ENCODE results near the gene DOCK7.
A peak's percentile ranks its signal among the peaks of the same experiment; 100 is the strongest.

The DOCK7 gene

DNA sequence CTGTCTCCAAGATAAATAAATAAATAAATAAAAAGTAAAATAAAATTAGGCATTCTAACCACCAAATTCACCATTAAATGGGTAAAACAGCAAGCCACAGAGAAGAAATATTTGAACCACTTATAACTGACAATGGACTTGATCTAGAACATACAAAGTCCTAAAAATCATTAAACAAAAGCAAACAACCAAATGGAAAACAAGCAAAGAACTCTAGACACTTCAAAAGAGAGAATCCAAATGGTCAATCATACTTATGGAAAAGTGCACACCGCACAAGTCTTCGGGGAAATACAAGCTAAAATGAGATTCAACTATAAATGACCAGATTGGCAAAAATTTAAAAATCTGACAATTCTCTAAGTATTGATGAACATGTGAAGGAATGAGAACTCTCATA is 164.3 kb downstream of the DOCK7 start:
- Histone ChIP-seq H3K9me3 (no peaks in the 10 kb centered on the region), H3K36me3 (no peaks in the 10 kb centered on the region), H3K4me3 (ENCODE audit: low read depth in 1 of 2, low read length in 1 of 2) (no peak overlapping the region), H3K27me3 (no peaks in the 10 kb centered on the region), H3K4me1 (ENCODE audit: control insufficient read depth in 1 of 2, insufficient read depth in 1 of 2, low read depth in 1 of 2, low read length in 1 of 2) (peaks cover 0 to 4% of the 10 kb centered on the region in 2 experiments), H3K27ac (no peak overlapping the region)
- TF ChIP-seq CTCF (IDR thresholded peaks at IDR 0.05), result no peak

DNA sequence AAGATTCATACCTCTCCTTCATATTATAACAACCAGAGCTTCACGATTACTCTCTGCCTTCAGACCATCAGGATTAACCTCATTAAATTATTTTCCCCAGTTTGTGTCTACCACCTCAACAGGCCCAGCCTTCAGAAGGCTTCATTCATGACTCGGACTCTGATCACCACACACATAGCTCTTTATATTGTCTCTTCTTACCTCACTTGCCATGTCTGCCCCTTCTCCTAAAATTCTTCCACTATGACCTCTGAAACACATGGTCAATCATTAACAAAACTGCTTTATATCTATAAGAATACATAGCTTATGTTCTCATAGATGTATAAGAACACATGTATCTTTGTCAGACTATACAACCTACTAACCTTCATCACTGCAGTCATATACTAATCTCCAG is 171.6 kb downstream of the DOCK7 start:
- no peaks in the 10 kb centered on the region for H3K36me3 ChIP-seq
- no peak overlapping the region for H3K27ac ChIP-seq
- H3K4me1 ChIP-seq (ENCODE audit: control insufficient read depth in 1 of 2, insufficient read depth in 1 of 2, low read depth in 1 of 2, low read length in 1 of 2), result peaks cover 3 to 15% of the 10 kb centered on the region in 2 experiments
- no peaks in the 10 kb centered on the region for H3K27me3 ChIP-seq
- no peak overlapping the region for H3K4me3 ChIP-seq (ENCODE audit: low read depth in 1 of 2, low read length in 1 of 2)
- no peak for TF ChIP-seq CTCF (IDR thresholded peaks at IDR 0.05)
- no peaks in the 10 kb centered on the region for H3K9me3 ChIP-seq

DNA sequence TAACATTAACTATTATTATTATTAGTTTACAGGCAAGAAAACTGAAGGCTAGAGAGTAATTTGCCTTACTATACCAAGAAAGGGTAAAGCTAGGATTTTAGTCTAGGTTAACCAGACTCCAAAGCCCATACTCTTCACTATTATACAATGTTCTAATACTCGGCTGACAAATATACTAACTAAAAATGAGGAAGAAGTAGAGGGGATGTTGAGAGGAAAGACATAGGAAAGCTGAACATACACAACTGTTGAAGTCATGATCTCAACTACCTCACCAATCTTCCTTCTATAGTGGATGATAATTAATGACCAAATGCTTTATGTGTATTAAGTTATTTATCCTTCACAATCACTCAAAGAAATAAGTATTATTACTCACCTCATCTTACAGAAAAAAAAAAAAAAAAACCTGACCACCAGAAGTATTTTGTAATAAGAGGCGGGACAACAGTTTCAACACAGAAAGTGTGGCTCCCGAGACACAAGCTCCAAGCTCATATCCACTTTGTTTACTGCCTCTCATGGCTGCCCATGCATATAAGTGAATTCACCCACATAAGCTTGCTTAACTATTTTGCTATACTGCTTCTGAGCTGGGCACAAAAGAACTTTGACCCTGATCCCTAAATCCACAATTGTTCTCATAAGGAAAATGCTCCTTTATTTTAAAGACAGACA is 173.3 kb downstream of the DOCK7 start:
- peak overlapping the region; percentile 50 for H3K27ac ChIP-seq
- H3K4me3 ChIP-seq (ENCODE audit: low read depth in 1 of 2, low read length in 1 of 2), result no peak overlapping the region
- no peaks in the 10 kb centered on the region for H3K27me3 ChIP-seq
- TF ChIP-seq CTCF (IDR thresholded peaks at IDR 0.05), result no peak
- peaks cover 3 to 15% of the 10 kb centered on the region in 2 experiments for H3K4me1 ChIP-seq (ENCODE audit: control insufficient read depth in 1 of 2, insufficient read depth in 1 of 2, low read depth in 1 of 2, low read length in 1 of 2)
- no peaks in the 10 kb centered on the region for H3K36me3 ChIP-seq
- H3K9me3 ChIP-seq, result no peaks in the 10 kb centered on the region

- no peak overlapping the region for H3K4me3 ChIP-seq (ENCODE audit: low read depth in 1 of 2, low read length in 1 of 2)
- no peaks in the 10 kb centered on the region for H3K27me3 ChIP-seq
- no peak overlapping the region for H3K27ac ChIP-seq
- no peak for TF ChIP-seq CTCF (IDR thresholded peaks at IDR 0.05)
- no peaks in the 10 kb centered on the region for H3K9me3 ChIP-seq
- H3K4me1 ChIP-seq (ENCODE audit: control insufficient read depth in 1 of 2, insufficient read depth in 1 of 2, low read depth in 1 of 2, low read length in 1 of 2), result peaks cover 3 to 15% of the 10 kb centered on the region in 2 experiments
- no peaks in the 10 kb centered on the region for H3K36me3 ChIP-seq
Measured at GRCh38 chr1:62513013-62513412, 175.2 kb downstream of the DOCK7 start.

DNA sequence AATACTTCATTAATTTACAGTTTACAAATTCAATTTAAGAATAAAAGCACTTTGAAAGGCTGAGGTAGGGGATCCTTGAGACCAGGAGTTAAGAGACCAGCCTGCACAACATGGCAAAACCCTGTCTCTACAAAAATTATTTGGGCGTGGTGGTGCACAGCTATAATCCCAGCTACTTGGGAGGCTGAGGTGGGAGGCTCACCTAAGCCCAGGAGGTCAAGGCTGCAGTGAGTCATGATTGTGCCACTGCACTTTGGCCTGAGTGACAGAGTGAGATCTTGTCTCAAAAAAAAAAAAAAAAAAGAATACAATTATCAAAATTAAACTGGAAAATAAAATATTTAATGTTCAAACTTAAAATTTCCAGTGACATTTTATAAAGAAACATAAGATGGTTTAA is 179.2 kb downstream of the DOCK7 start:
- Histone ChIP-seq H3K9me3 (no peaks in the 10 kb centered on the region), H3K4me1 (ENCODE audit: control insufficient read depth in 1 of 2, insufficient read depth in 1 of 2, low read depth in 1 of 2, low read length in 1 of 2) (no peaks in the 10 kb centered on the region), H3K27me3 (no peaks in the 10 kb centered on the region), H3K36me3 (no peaks in the 10 kb centered on the region), H3K27ac (no peak overlapping the region), H3K4me3 (ENCODE audit: low read depth in 1 of 2, low read length in 1 of 2) (no peak overlapping the region)
- no peak for TF ChIP-seq CTCF (IDR thresholded peaks at IDR 0.05)
